ENCODE data around the gene TFCP2L1.

TFCP2L1 gene

GRCh38 chr2:121248766-121249343, 36.1 kb downstream of the TFCP2L1 start:
- Histone ChIP-seq H3K4me1 (ENCODE audit: control insufficient read depth, insufficient read depth, low read length) (peaks cover 4% of the 10 kb centered on the region; the same call in 1 of the 2 replicates), H3K9me3 (ENCODE audit: control insufficient read depth, insufficient read depth, low read depth, low read length) (no peaks in the 10 kb centered on the region), H3K4me3 (ENCODE audit: low read depth, low read length) (no peak overlapping the region), H3K9ac (ENCODE audit: low read length) (no peak overlapping the region), H3K36me3 (ENCODE audit: control insufficient read depth, insufficient read depth, low read length) (no peaks in the 10 kb centered on the region), H3K27me3 (ENCODE audit: control insufficient read depth, insufficient read depth, low read length) (no peaks in the 10 kb centered on the region), H3K27ac (ENCODE audit: low read depth, low read length) (no peak overlapping the region)

GRCh38 chr2:121247971-121248370, 37.0 kb downstream of the TFCP2L1 start:
- no peak overlapping the region for H3K4me3 ChIP-seq (ENCODE audit: low read depth, low read length)
- peaks cover 4% of the 10 kb centered on the region; the same call in 1 of the 2 replicates for H3K4me1 ChIP-seq (ENCODE audit: control insufficient read depth, insufficient read depth, low read length)
- H3K36me3 ChIP-seq (ENCODE audit: control insufficient read depth, insufficient read depth, low read length), result no peaks in the 10 kb centered on the region
- H3K9me3 ChIP-seq (ENCODE audit: control insufficient read depth, insufficient read depth, low read depth, low read length), result no peaks in the 10 kb centered on the region
- H3K27ac ChIP-seq (ENCODE audit: low read depth, low read length), result no peak overlapping the region
- H3K9ac ChIP-seq (ENCODE audit: low read length), result no peak overlapping the region
- no peaks in the 10 kb centered on the region for H3K27me3 ChIP-seq (ENCODE audit: control insufficient read depth, insufficient read depth, low read length)

- H3K27me3 ChIP-seq (ENCODE audit: control insufficient read depth, insufficient read depth, low read length), result no peaks in the 10 kb centered on the region
- peaks cover 4% of the 10 kb centered on the region; the same call in 1 of the 2 replicates for H3K4me1 ChIP-seq (ENCODE audit: control insufficient read depth, insufficient read depth, low read length)
- no peak overlapping the region for H3K9ac ChIP-seq (ENCODE audit: low read length)
- H3K4me3 ChIP-seq (ENCODE audit: low read depth, low read length), result no peak overlapping the region
- no peaks in the 10 kb centered on the region for H3K36me3 ChIP-seq (ENCODE audit: control insufficient read depth, insufficient read depth, low read length)
- no peak overlapping the region for H3K27ac ChIP-seq (ENCODE audit: low read depth, low read length)
- H3K9me3 ChIP-seq (ENCODE audit: control insufficient read depth, insufficient read depth, low read depth, low read length), result no peaks in the 10 kb centered on the region
Measured at GRCh38 chr2:121247534-121247933, 37.5 kb downstream of the TFCP2L1 start.

- no peaks in the 10 kb centered on the region for H3K27me3 ChIP-seq (ENCODE audit: control insufficient read depth, insufficient read depth, low read length)
- H3K27ac ChIP-seq (ENCODE audit: low read depth, low read length), result no peak overlapping the region
- H3K9ac ChIP-seq (ENCODE audit: low read length), result no peak overlapping the region
- H3K4me3 ChIP-seq (ENCODE audit: low read depth, low read length), result no peak overlapping the region
- no peaks in the 10 kb centered on the region for H3K36me3 ChIP-seq (ENCODE audit: control insufficient read depth, insufficient read depth, low read length)
- H3K9me3 ChIP-seq (ENCODE audit: control insufficient read depth, insufficient read depth, low read depth, low read length), result no peaks in the 10 kb centered on the region
- peaks cover 4% of the 10 kb centered on the region; the same call in 1 of the 2 replicates for H3K4me1 ChIP-seq (ENCODE audit: control insufficient read depth, insufficient read depth, low read length)
Measured at GRCh38 chr2:121246704-121247255, 38.2 kb downstream of the TFCP2L1 start.

GRCh38 chr2:121245913-121246312, 39.1 kb downstream of the TFCP2L1 start:
- H3K9ac ChIP-seq (ENCODE audit: low read length), result no peak overlapping the region
- no peak overlapping the region for H3K27ac ChIP-seq (ENCODE audit: low read depth, low read length)
- H3K36me3 ChIP-seq (ENCODE audit: control insufficient read depth, insufficient read depth, low read length), result no peaks in the 10 kb centered on the region
- H3K9me3 ChIP-seq (ENCODE audit: control insufficient read depth, insufficient read depth, low read depth, low read length), result no peaks in the 10 kb centered on the region
- H3K4me3 ChIP-seq (ENCODE audit: low read depth, low read length), result no peak overlapping the region
- no peaks in the 10 kb centered on the region for H3K27me3 ChIP-seq (ENCODE audit: control insufficient read depth, insufficient read depth, low read length)
- peaks cover 4% of the 10 kb centered on the region; the same call in 1 of the 2 replicates for H3K4me1 ChIP-seq (ENCODE audit: control insufficient read depth, insufficient read depth, low read length)

GRCh38 chr2:121245120-121245820, 39.7 kb downstream of the TFCP2L1 start:
- H3K9me3 ChIP-seq (ENCODE audit: control insufficient read depth, insufficient read depth, low read depth, low read length), result no peaks in the 10 kb centered on the region
- peaks cover 4% of the 10 kb centered on the region; the same call in 1 of the 2 replicates for H3K4me1 ChIP-seq (ENCODE audit: control insufficient read depth, insufficient read depth, low read length)
- H3K4me3 ChIP-seq (ENCODE audit: low read depth, low read length), result no peak overlapping the region
- no peak overlapping the region for H3K9ac ChIP-seq (ENCODE audit: low read length)
- no peak overlapping the region for H3K27ac ChIP-seq (ENCODE audit: low read depth, low read length)
- no peaks in the 10 kb centered on the region for H3K27me3 ChIP-seq (ENCODE audit: control insufficient read depth, insufficient read depth, low read length)
- no peaks in the 10 kb centered on the region for H3K36me3 ChIP-seq (ENCODE audit: control insufficient read depth, insufficient read depth, low read length)

GRCh38 chr2:121244616-121245015, 40.4 kb downstream of the TFCP2L1 start:
- Histone ChIP-seq H3K9me3 (ENCODE audit: control insufficient read depth, insufficient read depth, low read depth, low read length) (no peaks in the 10 kb centered on the region), H3K27me3 (ENCODE audit: control insufficient read depth, insufficient read depth, low read length) (no peaks in the 10 kb centered on the region), H3K4me1 (ENCODE audit: control insufficient read depth, insufficient read depth, low read length) (peaks cover 4% of the 10 kb centered on the region; the same call in 1 of the 2 replicates), H3K36me3 (ENCODE audit: control insufficient read depth, insufficient read depth, low read length) (no peaks in the 10 kb centered on the region), H3K4me3 (ENCODE audit: low read depth, low read length) (no peak overlapping the region), H3K9ac (ENCODE audit: low read length) (no peak overlapping the region), H3K27ac (ENCODE audit: low read depth, low read length) (no peak overlapping the region)

- Histone ChIP-seq H3K27ac (ENCODE audit: low read depth, low read length) (no peak overlapping the region), H3K9me3 (ENCODE audit: control insufficient read depth, insufficient read depth, low read depth, low read length) (no peaks in the 10 kb centered on the region), H3K9ac (ENCODE audit: low read length) (no peak overlapping the region), H3K27me3 (ENCODE audit: control insufficient read depth, insufficient read depth, low read length) (no peaks in the 10 kb centered on the region), H3K36me3 (ENCODE audit: control insufficient read depth, insufficient read depth, low read length) (no peaks in the 10 kb centered on the region), H3K4me1 (ENCODE audit: control insufficient read depth, insufficient read depth, low read length) (no peaks in the 10 kb centered on the region), H3K4me3 (ENCODE audit: low read depth, low read length) (no peak overlapping the region)
Measured at GRCh38 chr2:121243821-121244460, 41.1 kb downstream of the TFCP2L1 start.

GRCh38 chr2:121242976-121243375, 42.0 kb downstream of the TFCP2L1 start:
- Histone ChIP-seq H3K27ac (ENCODE audit: low read depth, low read length) (no peak overlapping the region), H3K27me3 (ENCODE audit: control insufficient read depth, insufficient read depth, low read length) (no peaks in the 10 kb centered on the region), H3K4me3 (ENCODE audit: low read depth, low read length) (no peak overlapping the region), H3K36me3 (ENCODE audit: control insufficient read depth, insufficient read depth, low read length) (no peaks in the 10 kb centered on the region), H3K4me1 (ENCODE audit: control insufficient read depth, insufficient read depth, low read length) (no peaks in the 10 kb centered on the region; the same call in 1 of the 2 replicates), H3K9ac (ENCODE audit: low read length) (no peak overlapping the region), H3K9me3 (ENCODE audit: control insufficient read depth, insufficient read depth, low read depth, low read length) (no peaks in the 10 kb centered on the region)

- no peak overlapping the region for H3K9ac ChIP-seq (ENCODE audit: low read length)
- no peaks in the 10 kb centered on the region for H3K9me3 ChIP-seq (ENCODE audit: control insufficient read depth, insufficient read depth, low read depth, low read length)
- no peaks in the 10 kb centered on the region; the same call in 1 of the 2 replicates for H3K4me1 ChIP-seq (ENCODE audit: control insufficient read depth, insufficient read depth, low read length)
- H3K4me3 ChIP-seq (ENCODE audit: low read depth, low read length), result no peak overlapping the region
- no peak overlapping the region for H3K27ac ChIP-seq (ENCODE audit: low read depth, low read length)
- H3K27me3 ChIP-seq (ENCODE audit: control insufficient read depth, insufficient read depth, low read length), result no peaks in the 10 kb centered on the region
- H3K36me3 ChIP-seq (ENCODE audit: control insufficient read depth, insufficient read depth, low read length), result no peaks in the 10 kb centered on the region
Measured at GRCh38 chr2:121242175-121242875, 42.7 kb downstream of the TFCP2L1 start.

Measured in HUES6 (cell line).